ENCODE data around the gene IGSF21.

IGSF21 gene

GRCh38 chr1:18137759-18138345 lies 30.3 kb downstream of the IGSF21 start:
- Histone ChIP-seq H3K4me2 (ENCODE audit: low read length) (no peak overlapping the region), H2AFZ (ENCODE audit: low read length) (no peak overlapping the region), H3K79me2 (ENCODE audit: insufficient read depth, low read length) (no peaks in the 10 kb centered on the region), H4K20me1 (ENCODE audit: insufficient read depth, low read length) (no peaks in the 10 kb centered on the region), H3K4me1 (ENCODE audit: insufficient read depth, low read length, severe bottlenecking) (no peaks in the 10 kb centered on the region), H3K27ac (ENCODE audit: low read depth, low read length, poor library complexity, severe bottlenecking) (no peak overlapping the region), H3K4me3 (ENCODE audit: low read depth, low read length, poor library complexity, severe bottlenecking) (no peak overlapping the region), H3K9me3 (ENCODE audit: low read length) (no peaks in the 10 kb centered on the region), H3F3A (ENCODE audit: insufficient read depth, low read length) (no peaks in the 10 kb centered on the region), H3K27me3 (ENCODE audit: insufficient read depth, low read length) (no peaks in the 10 kb centered on the region), H3K9me2 (ENCODE audit: low read depth, low read length) (no peaks in the 10 kb centered on the region), H3K9ac (ENCODE audit: low read length) (no peak overlapping the region), H3K36me3 (ENCODE audit: insufficient read depth, low read length) (no peaks in the 10 kb centered on the region)
- TF ChIP-seq CTCF (IDR thresholded peaks at IDR 0.05; ENCODE audit: low read length), result no peak
- no peak for TF ChIP-seq EZH2 (IDR thresholded peaks at IDR 0.05; ENCODE audit: borderline replicate concordance, low read length)

- Histone ChIP-seq H3K79me2 (ENCODE audit: insufficient read depth, low read length) (no peaks in the 10 kb centered on the region), H3K36me3 (ENCODE audit: insufficient read depth, low read length) (no peaks in the 10 kb centered on the region), H3K9ac (ENCODE audit: low read length) (no peak overlapping the region), H3K4me2 (ENCODE audit: low read length) (no peak overlapping the region), H3K4me3 (ENCODE audit: low read depth, low read length, poor library complexity, severe bottlenecking) (no peak overlapping the region), H3K9me3 (ENCODE audit: low read length) (no peaks in the 10 kb centered on the region), H3K27me3 (ENCODE audit: insufficient read depth, low read length) (no peaks in the 10 kb centered on the region), H3K9me2 (ENCODE audit: low read depth, low read length) (no peaks in the 10 kb centered on the region), H3F3A (ENCODE audit: insufficient read depth, low read length) (no peaks in the 10 kb centered on the region), H3K27ac (ENCODE audit: low read depth, low read length, poor library complexity, severe bottlenecking) (no peak overlapping the region), H3K4me1 (ENCODE audit: insufficient read depth, low read length, severe bottlenecking) (no peaks in the 10 kb centered on the region), H2AFZ (ENCODE audit: low read length) (no peak overlapping the region), H4K20me1 (ENCODE audit: insufficient read depth, low read length) (no peaks in the 10 kb centered on the region)
- TF ChIP-seq EZH2 (IDR thresholded peaks at IDR 0.05; ENCODE audit: borderline replicate concordance, low read length) (no peak), CTCF (IDR thresholded peaks at IDR 0.05; ENCODE audit: low read length) (no peak)
These were observed 31.8 kb downstream of the IGSF21 start for GRCh38 chr1:18139198-18139981.

- Histone ChIP-seq H3F3A (ENCODE audit: insufficient read depth, low read length) (no peaks in the 10 kb centered on the region), H3K9ac (ENCODE audit: low read length) (no peak overlapping the region), H3K9me2 (ENCODE audit: low read depth, low read length) (no peaks in the 10 kb centered on the region), H3K36me3 (ENCODE audit: insufficient read depth, low read length) (no peaks in the 10 kb centered on the region), H3K4me1 (ENCODE audit: insufficient read depth, low read length, severe bottlenecking) (no peaks in the 10 kb centered on the region), H3K4me3 (ENCODE audit: low read depth, low read length, poor library complexity, severe bottlenecking) (no peak overlapping the region), H2AFZ (ENCODE audit: low read length) (no peak overlapping the region), H3K79me2 (ENCODE audit: insufficient read depth, low read length) (no peaks in the 10 kb centered on the region), H3K27me3 (ENCODE audit: insufficient read depth, low read length) (no peaks in the 10 kb centered on the region), H4K20me1 (ENCODE audit: insufficient read depth, low read length) (no peaks in the 10 kb centered on the region), H3K9me3 (ENCODE audit: low read length) (no peaks in the 10 kb centered on the region), H3K27ac (ENCODE audit: low read depth, low read length, poor library complexity, severe bottlenecking) (no peak overlapping the region), H3K4me2 (ENCODE audit: low read length) (no peak overlapping the region)
- TF ChIP-seq EZH2 (IDR thresholded peaks at IDR 0.05; ENCODE audit: borderline replicate concordance, low read length) (no peak), CTCF (IDR thresholded peaks at IDR 0.05; ENCODE audit: low read length) (no peak)
These were observed 32.8 kb downstream of the IGSF21 start for GRCh38 chr1:18140411-18140810.

Measured in OCI-LY1 (cell line).